Stimulated activated naive CD4-positive, alpha-beta T cell treated with Interleukin-2 at 50 U/mL for 16 hours (primary cell): ENCODE results near the gene STAT5B.

Source experiments
- DNase-seq: peaks from one replicate; lab custom pipeline; 2025; lab: John Stamatoyannopoulos, UW

Gene STAT5B

GRCh38 chr17:42284566-42284965 lies 8.4 kb upstream of the STAT5B start:
- no peak for DNase-seq

GRCh38 chr17:42284024-42284369 lies 7.8 kb upstream of the STAT5B start:
- DNase-seq, result no peak

GRCh38 chr17:42283241-42284023 lies 7.2 kb upstream of the STAT5B start:
- DNase-seq, result no peak

- DNase-seq, result no peak
These were observed 6.4 kb upstream of the STAT5B start for GRCh38 chr17:42282478-42283080.

- no peak for DNase-seq
These were observed 5.4 kb upstream of the STAT5B start for GRCh38 chr17:42281571-42282096.

- no peak for DNase-seq
These were observed 3.8 kb upstream of the STAT5B start for GRCh38 chr17:42279776-42280630.

GRCh38 chr17:42277342-42277712 lies 1.1 kb upstream of the STAT5B start:
- no peak for DNase-seq

GRCh38 chr17:42276609-42277341 lies 584 bp upstream of the STAT5B start:
- no peak for DNase-seq

GRCh38 chr17:42275527-42276358 lies 448 bp downstream of the STAT5B start:
- peak; percentile 27 for DNase-seq

- DNase-seq, result no peak
These were observed 1.2 kb downstream of the STAT5B start for GRCh38 chr17:42274812-42275526.

- DNase-seq, result no peak
These were observed 2.0 kb downstream of the STAT5B start for GRCh38 chr17:42274253-42274542.

GRCh38 chr17:42273474-42274252 lies 2.5 kb downstream of the STAT5B start:
- no peak for DNase-seq

GRCh38 chr17:42272162-42272907 lies 3.9 kb downstream of the STAT5B start:
- no peak for DNase-seq

- no peak for DNase-seq
These were observed 4.5 kb downstream of the STAT5B start for GRCh38 chr17:42271779-42272035.

GRCh38 chr17:42271006-42271778 lies 5.0 kb downstream of the STAT5B start:
- no peak for DNase-seq

- DNase-seq, result no peak
These were observed 5.6 kb downstream of the STAT5B start for GRCh38 chr17:42270596-42270995.

- DNase-seq, result no peak
These were observed 6.0 kb downstream of the STAT5B start for GRCh38 chr17:42270170-42270535.

- DNase-seq, result no peak
These were observed 8.0 kb downstream of the STAT5B start for GRCh38 chr17:42268236-42268635.
